HG03064 (cell line): Measurements from ENCODE around the gene DBF4B.

Source experiments
- ATAC-seq: cut with Tn5 transposase; IDR thresholded peaks from one replicate; pipeline ENCODE4 v1.9.1; 2021; ENCODE audit warnings: low read depth; ENCODE audit not compliant: unreplicated experiment

The DBF4B gene

GRCh38 chr17:44759086-44759915, 50.8 kb downstream of the DBF4B start:
- no peak for ATAC-seq

GRCh38 chr17:44759916-44760243, 51.4 kb downstream of the DBF4B start:
- ATAC-seq: no peak

- ATAC-seq: no peak
These were observed 52.2 kb downstream of the DBF4B start for GRCh38 chr17:44760474-44761308.

- ATAC-seq: no peak
These were observed 53.7 kb downstream of the DBF4B start for GRCh38 chr17:44761932-44762810.

- no peak for ATAC-seq
These were observed 54.7 kb downstream of the DBF4B start for GRCh38 chr17:44763170-44763569.

GRCh38 chr17:44765965-44766364, 57.5 kb downstream of the DBF4B start:
- no peak for ATAC-seq

GRCh38 chr17:44766409-44767038, 58.1 kb downstream of the DBF4B start:
- ATAC-seq: no peak

GRCh38 chr17:44767493-44767892, 59.0 kb downstream of the DBF4B start:
- ATAC-seq: no peak

- ATAC-seq: no peak
These were observed 60.2 kb downstream of the DBF4B start for GRCh38 chr17:44768505-44769142.

- no peak for ATAC-seq
These were observed 60.8 kb downstream of the DBF4B start for GRCh38 chr17:44769230-44769629.

GRCh38 chr17:44769647-44770084, 61.2 kb downstream of the DBF4B start:
- ATAC-seq: no peak

- no peak for ATAC-seq
These were observed 61.9 kb downstream of the DBF4B start for GRCh38 chr17:44770166-44770925.

GRCh38 chr17:44772308-44773045, 64.0 kb downstream of the DBF4B start:
- no peak for ATAC-seq

- ATAC-seq: no peak
These were observed 64.7 kb downstream of the DBF4B start for GRCh38 chr17:44773140-44773539.

GRCh38 chr17:44774271-44775135, 66.0 kb downstream of the DBF4B start:
- no peak for ATAC-seq

- ATAC-seq: peak; percentile 87
These were observed 66.8 kb downstream of the DBF4B start for GRCh38 chr17:44775136-44775837.
